Mucosa of gallbladder (tissue), 1 donor: Measurements from ENCODE around the gene PLXDC1. TPM values are rescaled to one million over a fixed set of nuclear protein-coding genes. Genes with fewer than 3 reads are reported as not detected.
"Not testable (repeated sequence)": the region's sequence is repeated elsewhere in the genome, so short reads cannot be mapped to it uniquely, and the experiment has no call there.

Experiments used
- DNase-seq: peaks from one replicate; pipeline ENCODE4 v3.0.0-alpha.2; 2020; ENCODE audit warnings: low spot score
- total RNA-seq: library from RNA; stranded (reverse); gene quantifications from one replicate; pipeline ENCODE4 v1.2.1, GENCODE V29; 2021
- donor health status: DM: no; HTN: no; CAD: no.

PLXDC1 gene
- total RNA-seq, 1 donor from 2014 or later = 21.2 TPM

- DNase-seq = no peak
Observed at GRCh38 chr17:39155654-39156053, 4.2 kb upstream of the PLXDC1 start.

DNA sequence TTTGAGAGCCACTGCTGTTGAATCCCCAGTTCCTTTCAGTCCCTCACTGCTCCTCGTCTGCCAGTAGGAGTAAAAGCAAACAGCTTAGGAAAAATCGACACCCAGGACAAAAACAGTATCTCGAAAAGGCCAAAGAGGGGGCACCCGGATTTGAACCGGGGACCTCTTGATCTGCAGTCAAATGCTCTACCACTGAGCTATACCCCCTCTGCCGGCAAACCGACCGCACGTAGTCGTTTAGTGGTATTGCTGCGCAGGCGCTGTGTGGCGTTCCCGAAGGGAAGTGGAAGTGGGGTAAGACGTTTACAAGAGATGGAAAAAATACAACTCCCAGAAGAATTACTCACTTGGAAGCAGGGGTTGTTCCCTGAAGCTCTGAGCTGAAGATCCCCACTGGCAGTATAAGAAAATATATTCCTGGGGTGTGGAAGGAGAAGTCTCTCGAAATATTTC is 2.2 kb upstream of the PLXDC1 start:
- DNase-seq = peak; percentile 95

DNA sequence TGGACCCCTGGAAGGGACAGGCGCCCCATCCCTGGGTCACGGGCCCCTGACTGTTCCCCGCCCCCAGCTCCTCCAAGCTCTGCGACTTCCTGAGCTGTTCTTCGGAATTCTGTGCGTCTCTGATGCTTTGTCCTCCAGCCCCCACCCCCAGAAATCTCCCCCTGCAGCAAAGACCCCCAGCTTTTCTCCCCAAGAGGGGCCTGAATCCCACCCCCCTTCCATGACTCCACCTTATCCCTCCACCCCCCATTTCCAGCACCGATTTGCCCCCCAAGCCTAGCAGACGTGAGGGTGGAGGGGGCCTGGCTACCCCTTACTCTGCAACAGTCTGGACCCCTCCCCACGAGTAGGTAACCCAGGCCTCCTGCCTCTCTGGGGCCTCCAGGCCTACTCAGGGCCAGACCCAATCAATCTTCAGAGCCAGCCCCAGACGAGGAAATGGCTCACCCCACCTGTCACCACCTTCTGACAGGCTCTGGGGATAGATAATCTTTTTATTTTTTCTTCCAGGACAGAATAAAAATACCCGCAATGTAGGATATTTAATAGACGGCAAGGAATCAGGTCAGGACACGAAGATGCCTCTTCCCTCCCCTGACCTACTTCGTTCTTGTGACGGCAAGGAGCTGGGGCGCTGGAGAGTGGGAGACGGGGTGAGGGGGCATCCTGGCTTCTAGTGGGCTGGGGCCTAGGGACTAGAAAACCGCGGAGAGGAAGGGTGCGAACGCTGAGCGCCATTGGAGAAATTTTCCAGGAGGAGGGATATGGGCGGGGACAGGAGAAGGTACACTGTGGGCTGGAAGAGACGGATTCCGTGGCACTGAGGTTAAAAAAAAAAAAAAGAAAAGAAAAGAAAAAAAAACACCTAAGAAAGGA is 744 bp upstream of the PLXDC1 start:
- DNase-seq = peak; percentile 32

DNA sequence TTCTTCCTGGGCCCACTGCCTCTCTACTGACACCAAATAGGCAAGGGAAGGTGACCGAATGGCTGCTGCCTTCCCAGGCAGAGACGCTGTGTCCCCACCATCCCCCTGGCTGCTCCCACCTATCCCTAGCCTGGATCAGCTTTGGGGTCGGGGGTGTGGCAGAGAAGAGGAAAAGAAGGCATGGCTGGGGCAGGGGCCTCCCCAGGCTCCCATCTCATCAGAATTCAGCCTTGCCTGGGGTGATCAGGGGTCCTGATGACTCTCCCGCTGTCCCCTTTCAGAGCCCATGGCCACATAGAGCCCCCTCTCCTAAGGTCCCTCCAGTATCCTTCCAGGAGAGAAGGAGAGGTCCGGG is 665 bp downstream of the PLXDC1 start:
- no peak for DNase-seq

DNA sequence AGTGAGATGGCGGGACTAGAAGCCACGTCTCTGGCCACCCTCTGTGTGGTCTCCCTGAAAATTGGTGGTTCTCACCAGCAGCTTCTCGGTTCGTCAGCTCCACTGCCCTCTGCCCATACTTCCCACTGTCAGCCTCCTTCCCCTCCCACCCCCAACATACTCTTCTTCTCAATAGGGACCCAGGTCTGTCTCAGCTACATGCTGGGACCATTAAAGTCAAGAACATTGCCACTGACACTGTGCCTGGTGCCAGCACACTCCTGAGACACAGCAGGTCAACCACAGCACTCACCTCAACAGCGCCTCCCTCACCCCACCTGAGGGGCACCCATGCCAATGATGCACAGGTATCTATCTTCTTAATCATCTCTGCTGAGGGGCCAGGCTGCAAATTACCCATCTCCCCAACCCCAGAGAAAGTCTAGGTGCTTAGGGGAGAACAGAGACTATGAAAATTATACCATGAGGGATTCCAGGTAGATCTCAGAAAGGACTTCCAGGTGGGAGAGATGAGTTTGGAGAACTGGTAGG is 1.3 kb downstream of the PLXDC1 start:
- no peak for DNase-seq

GRCh38 chr17:39147221-39148185 is 3.9 kb downstream of the PLXDC1 start:
- DNase-seq = no peak

DNA sequence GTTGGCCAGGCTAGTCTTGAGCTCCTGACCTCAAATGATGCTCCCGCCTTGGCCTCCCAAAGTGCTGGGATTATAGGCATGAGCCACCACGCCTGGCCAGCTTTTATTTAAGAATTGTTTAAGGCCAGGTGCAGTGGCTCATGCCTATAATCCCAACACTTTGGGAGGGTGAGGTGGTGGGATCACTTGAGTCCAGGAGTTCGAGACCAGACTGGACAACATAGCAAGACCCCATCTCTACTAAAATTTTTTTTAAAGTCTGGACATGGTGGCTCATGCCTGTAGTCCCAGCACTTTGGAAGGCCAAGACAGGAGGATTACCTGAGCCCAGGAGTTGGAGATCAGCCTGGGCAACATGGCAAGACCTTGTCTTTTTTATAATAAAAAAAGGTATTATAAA is 5.2 kb downstream of the PLXDC1 start:
- no peak for DNase-seq

DNA sequence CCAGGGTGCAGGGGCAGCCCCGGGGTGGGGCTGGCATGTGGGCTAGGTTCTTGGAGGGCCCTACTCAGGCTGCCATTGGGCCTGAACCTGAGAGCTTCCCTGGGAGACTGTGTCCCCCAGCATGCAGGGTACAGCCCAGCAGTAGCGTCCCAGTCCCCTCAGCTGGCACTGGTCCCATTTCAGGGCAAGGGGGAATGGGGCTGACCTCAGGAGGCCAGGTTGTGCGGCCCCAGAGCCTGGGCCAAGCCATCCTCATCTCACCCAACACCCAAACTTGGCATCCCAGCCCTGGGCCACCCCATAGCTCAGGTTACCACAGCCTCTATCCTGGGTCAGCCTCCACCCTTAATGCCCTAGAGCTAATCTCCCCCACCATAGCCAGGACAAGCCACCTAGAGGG is 6.3 kb downstream of the PLXDC1 start:
- no peak for DNase-seq

DNA sequence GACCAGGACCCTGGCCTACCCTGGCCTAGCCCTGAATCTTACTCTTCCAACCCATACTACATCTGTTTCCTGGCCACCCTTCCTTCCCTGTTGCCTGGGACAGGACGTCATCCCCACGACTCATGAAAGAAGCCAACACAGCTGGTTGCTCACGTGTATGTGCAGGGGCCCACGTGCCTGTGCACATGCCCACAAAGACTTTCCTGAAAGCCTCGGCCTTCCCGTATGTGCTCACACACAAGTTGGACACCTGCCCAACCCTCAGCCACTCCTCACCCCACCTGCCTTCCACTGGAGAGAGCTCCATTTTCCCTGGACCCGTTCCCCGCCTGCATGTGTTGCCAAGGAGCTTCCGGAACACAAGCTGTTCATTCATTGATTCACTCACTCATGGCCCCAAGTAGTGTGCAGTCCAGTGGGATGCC is 7.0 kb downstream of the PLXDC1 start:
- peak; percentile 91 for DNase-seq

DNA sequence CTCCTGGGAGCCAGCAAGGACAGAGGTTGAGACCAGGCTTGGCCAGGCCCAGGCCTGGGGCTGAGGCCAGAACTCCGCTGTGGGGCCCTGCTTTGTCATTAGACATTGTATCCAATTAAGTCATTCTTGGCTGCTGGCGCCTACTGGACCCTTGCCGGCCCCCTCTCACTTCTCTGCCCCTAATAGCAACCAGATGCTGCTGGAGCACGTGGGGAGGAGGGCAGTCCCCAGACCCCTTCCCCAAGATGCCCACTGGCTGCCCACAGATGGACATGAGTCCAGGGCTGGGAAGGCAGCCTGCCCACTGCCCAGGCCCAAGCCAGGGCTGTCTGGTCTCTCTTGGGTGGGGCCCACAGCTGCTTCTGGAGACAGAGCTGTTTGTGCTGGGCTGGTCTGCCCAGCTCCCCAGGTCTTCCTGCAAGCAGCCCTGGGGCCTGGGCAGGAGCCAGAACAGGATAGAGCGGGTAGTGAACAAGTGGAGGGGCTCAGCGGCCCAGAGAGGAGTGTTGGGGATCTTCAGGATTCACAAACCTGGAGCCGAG is 7.8 kb downstream of the PLXDC1 start:
- no peak for DNase-seq

DNA sequence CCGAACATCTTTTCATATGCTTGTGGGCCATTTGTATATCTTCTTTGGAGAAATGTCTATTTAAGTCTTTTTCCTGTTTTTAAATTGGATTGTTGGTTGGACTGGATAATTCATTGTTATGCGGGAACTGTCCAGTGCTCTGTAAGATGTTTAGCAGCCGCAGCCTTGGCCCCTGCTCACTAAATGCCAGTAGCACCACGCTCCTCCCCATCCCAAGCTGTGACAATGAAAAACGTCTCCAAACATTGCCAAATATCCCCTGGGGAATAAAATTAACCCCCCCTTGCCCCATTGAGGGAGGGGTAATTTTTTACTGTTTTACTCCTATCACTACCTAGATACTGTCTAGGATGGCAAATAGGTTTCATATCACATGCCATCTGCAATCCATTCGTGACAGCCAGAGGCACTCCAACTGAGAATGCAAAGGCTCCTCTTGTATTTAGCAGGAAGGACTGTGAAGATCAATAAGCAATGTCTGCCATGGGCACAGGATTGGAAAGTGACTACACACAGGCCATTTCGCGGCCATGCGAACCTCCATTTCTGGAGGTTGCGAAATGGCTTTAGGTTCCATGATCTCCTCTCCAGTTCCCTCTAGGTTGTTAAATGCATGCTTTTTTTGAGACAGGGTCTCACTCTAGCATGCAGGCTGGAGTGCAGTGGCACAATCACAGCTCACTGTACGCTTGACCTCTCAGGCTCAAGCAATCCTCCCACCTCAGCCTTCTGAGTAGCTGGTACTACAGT is 9.3 kb downstream of the PLXDC1 start:
- DNase-seq = no peak

DNA sequence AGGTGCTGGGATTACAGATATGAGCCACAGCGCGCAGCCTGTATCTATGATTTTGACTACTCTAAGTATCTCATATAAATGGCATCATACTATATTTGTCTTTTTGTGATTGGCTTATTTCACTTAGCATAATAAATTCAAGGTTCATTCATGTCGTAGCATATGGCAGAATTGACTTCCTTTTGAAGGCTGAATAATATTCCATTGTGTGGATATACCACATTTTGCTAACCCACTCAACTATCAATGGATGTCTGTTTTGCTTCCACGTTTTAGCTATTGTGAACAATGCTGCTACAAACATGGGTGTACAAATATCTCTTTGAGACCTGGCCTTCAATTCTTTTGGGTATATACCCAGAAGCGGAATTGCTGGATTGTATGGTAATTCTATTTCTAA is 10.1 kb downstream of the PLXDC1 start:
- DNase-seq = no peak

DNA sequence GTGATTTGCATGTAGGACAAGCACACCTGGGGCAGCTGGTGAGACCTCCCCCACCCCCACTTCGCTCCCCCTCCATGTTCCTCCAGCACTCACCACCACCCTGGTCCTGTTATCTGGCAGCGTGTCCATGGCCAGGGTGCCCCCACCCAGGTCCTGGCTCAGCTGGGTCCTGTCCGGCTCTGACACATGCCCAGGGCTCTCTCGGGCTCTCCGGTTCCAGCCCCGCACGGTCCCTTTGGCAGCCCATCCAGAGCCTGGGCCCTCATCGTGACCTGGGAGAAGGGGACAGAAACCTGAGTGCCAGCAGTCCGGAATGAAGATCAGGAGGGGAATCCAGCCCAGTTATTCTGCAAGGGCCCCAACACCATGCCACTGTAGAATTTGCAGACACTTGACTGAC is 11.9 kb downstream of the PLXDC1 start:
- no peak for DNase-seq

- DNase-seq = no peak
Observed at GRCh38 chr17:39139161-39139511, 12.3 kb downstream of the PLXDC1 start.

DNA sequence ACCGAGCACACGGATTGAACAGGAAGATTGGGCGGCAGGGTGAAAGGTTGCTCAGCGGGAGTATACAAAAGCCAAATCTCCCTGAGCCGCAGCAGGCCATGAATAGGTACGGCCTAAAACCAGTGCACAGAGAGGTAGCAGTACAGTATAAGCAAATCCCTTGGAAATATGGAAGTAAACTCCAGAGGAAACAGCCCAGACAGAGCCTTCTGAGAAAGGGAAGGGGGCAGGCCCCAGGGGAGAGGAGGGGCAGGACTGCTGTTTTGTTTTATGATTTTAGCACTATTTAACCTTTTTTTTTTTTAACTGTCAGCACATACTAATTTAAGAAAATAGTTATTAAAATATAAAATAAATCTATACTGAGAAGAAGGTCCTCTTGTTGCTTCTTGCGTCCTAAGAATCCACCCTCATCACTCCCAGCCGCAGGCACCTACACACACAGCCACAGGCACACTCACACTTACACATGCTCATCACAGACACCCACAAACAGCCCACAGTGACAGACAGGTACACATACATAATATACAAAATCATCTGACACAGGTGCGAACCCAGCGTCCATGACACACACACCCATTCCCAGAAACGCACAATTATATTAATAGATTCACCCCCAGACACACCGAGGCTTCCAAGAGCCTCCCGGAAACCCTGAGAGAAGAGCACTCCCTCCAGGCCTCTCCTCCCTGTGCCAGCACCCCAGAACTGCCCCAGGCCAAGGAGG is 12.8 kb downstream of the PLXDC1 start:
- no peak for DNase-seq

GRCh38 chr17:39134878-39135277 is 16.6 kb downstream of the PLXDC1 start:
- no peak for DNase-seq

GRCh38 chr17:39132192-39132610 is 19.2 kb downstream of the PLXDC1 start:
- peak; percentile 42 for DNase-seq

DNA sequence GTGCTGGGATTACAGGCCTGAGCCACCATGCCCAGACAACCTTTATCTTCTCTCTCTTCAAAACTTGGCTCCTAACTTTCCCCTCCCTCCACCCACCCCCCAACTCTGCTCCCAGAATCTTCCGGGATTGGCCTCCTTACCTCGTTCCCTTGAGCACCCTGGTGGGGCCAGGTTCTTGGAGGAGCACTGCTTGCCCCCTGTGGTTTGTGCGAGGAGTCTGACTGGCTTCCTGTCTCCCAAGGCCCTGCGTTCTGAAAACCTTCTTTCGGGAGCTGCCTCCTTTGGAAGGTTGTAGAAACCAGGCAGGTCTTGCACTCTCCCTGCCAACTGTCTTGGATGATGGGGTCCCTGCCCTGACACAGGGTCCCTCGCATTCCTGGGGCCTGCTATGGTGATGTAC is 19.8 kb downstream of the PLXDC1 start:
- no peak for DNase-seq

- DNase-seq = no peak
Observed at GRCh38 chr17:39130205-39130604, 21.2 kb downstream of the PLXDC1 start.

DNA sequence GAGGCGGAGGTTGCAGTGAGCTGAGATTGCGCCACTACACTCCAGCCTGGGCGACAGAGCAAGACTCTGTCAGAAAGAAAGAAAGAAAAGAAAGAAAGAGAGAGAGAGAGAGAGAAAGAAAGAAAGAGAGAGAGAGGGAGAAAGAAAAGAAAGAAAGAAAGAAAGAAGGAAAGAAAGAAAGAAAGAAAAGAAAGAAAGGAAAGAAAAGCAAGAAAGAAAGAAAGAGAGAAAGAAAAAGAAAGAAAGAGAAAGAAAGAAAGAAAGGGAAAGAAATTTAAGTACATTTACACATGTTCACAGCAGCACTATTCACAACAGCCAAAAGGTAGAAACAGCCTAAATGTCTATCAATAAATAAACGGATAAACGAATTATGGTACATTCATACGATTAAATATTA is 21.9 kb downstream of the PLXDC1 start:
- not testable (repeated sequence) for DNase-seq

DNA sequence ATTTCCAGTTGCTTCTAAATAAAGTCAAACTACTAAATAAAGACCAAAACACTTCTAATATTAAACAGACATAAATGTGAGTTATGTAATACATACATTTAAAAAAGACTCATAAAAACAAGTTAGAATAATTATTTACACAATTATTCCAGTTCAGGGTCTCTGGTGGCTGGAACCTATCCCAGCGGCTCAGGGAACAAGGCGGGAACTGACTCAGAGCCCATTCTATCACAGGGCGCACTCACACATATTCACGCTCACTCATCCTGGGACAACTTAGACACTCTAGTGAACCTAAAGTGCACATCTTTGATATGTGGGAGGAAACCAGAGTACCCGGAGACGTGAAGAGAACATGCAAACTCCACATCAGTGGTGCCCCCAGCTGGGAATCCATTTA is 25.0 kb downstream of the PLXDC1 start:
- no peak for DNase-seq
